Measurements from ENCODE around the gene STAT4.

Gene STAT4

DNA sequence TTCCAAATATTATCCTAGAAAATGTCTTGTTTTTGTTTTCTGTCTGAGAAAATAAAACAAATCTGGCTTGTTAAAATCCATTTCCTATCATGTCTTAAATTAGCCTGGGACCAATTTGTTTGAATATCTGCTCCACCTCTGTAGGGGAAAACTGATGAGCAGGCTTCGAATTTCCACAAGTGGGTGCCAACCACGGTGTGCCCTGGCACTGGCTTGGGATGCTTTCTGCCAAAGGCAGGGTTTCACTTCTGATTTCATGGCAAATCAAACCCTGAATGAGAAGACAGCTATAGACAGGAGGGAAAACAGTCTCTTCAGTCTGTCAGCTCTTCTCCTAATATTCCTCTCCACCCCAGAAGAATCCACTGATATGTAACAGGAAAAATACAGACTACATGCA is 33.7 kb upstream of the STAT4 start:
- Histone ChIP-seq H3K4me3 (ENCODE audit: low read length) (no peak overlapping the region), H3K9me3 (ENCODE audit: control insufficient read depth, insufficient read depth, low read length) (no peaks in the 10 kb centered on the region), H3K27ac (ENCODE audit: low read length) (no peak overlapping the region), H3K4me1 (ENCODE audit: control insufficient read depth, insufficient read depth, low read length) (no peaks in the 10 kb centered on the region), H3K27me3 (ENCODE audit: control insufficient read depth, insufficient read depth, low read length) (no peaks in the 10 kb centered on the region), H3K36me3 (ENCODE audit: control insufficient read depth, insufficient read depth, low read length) (no peaks in the 10 kb centered on the region)
- no CpG with 5 or more reads among the region's 2 CpGs for WGBS (ENCODE audit: insufficient coverage, insufficient read length)
- no peak for DNase-seq (ENCODE audit: low read depth, low spot score)

DNA sequence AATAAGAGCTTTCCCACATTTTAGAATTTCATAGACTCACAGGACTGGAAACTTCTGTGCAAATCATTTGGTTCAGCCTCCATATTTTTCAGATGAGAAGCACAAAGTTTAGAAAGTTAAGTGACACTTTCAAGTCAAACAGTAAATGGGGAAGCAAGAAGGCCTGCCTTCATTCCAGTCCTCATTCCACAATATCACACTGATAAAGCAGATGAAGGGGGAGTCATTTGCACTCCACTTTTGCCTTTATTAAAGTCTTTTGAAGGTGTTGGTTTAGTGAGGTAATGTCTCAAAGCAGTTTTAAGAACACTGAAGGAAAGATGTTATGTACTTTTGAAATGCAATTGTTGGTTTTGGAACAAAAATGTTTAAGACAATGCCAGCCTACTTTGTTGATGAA is 32.7 kb upstream of the STAT4 start:
- DNase-seq (ENCODE audit: low read depth, low spot score), result no peak
- no peak overlapping the region for H3K4me3 ChIP-seq (ENCODE audit: low read length)
- no peaks in the 10 kb centered on the region for H3K36me3 ChIP-seq (ENCODE audit: control insufficient read depth, insufficient read depth, low read length)
- H3K27ac ChIP-seq (ENCODE audit: low read length), result no peak overlapping the region
- no peaks in the 10 kb centered on the region for H3K27me3 ChIP-seq (ENCODE audit: control insufficient read depth, insufficient read depth, low read length)
- H3K4me1 ChIP-seq (ENCODE audit: control insufficient read depth, insufficient read depth, low read length), result no peaks in the 10 kb centered on the region
- H3K9me3 ChIP-seq (ENCODE audit: control insufficient read depth, insufficient read depth, low read length), result no peaks in the 10 kb centered on the region

DNA sequence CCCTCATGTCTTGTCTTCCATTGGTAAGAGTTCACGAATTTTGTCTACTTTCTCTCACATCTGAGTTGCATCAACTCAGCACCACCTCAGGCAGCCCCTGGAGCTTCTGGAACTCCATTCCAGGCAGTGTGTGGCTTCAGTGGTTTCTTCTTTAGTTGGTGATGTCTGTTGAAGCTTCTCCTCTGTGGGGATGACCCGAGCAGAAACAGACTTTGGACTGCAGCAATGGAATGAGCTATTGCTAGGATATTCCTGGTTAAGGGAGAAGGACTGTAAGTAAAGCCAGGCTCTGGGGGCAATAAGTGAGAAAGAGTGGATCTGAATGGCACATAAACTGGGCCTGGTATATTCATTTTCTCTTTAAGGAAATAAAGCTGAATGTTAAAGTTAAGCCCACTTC is 32.3 kb upstream of the STAT4 start:
- no peaks in the 10 kb centered on the region for H3K9me3 ChIP-seq (ENCODE audit: control insufficient read depth, insufficient read depth, low read length)
- H3K36me3 ChIP-seq (ENCODE audit: control insufficient read depth, insufficient read depth, low read length), result no peaks in the 10 kb centered on the region
- WGBS (ENCODE audit: insufficient coverage, insufficient read length), result no CpG with 5 or more reads among the region's 2 CpGs
- no peaks in the 10 kb centered on the region for H3K27me3 ChIP-seq (ENCODE audit: control insufficient read depth, insufficient read depth, low read length)
- no peak for DNase-seq (ENCODE audit: low read depth, low spot score)
- H3K4me3 ChIP-seq (ENCODE audit: low read length), result no peak overlapping the region
- no peaks in the 10 kb centered on the region for H3K4me1 ChIP-seq (ENCODE audit: control insufficient read depth, insufficient read depth, low read length)
- H3K27ac ChIP-seq (ENCODE audit: low read length), result no peak overlapping the region

DNA sequence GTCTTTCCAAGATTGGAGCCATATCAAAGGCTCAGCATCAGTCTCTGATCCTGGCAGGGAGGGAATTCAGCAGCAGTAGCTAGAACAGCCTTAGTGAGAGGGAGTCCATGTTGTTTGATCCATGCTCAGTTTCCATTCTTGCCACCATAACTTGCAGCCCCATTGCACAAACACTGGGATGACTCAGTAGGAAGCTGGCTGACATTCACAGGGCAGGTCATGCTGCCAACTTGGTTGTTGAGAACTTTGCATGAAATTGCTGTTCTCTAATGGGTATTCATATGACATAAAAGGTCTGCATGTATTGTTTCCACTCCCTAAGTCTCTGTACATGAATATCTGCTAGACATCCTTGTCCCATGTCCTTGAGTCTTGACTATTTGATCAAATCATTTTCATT is 29.9 kb upstream of the STAT4 start:
- Histone ChIP-seq H3K36me3 (ENCODE audit: control insufficient read depth, insufficient read depth, low read length) (no peaks in the 10 kb centered on the region), H3K27me3 (ENCODE audit: control insufficient read depth, insufficient read depth, low read length) (no peaks in the 10 kb centered on the region), H3K27ac (ENCODE audit: low read length) (no peak overlapping the region), H3K9me3 (ENCODE audit: control insufficient read depth, insufficient read depth, low read length) (no peaks in the 10 kb centered on the region), H3K4me3 (ENCODE audit: low read length) (no peak overlapping the region), H3K4me1 (ENCODE audit: control insufficient read depth, insufficient read depth, low read length) (no peaks in the 10 kb centered on the region)
- DNase-seq (ENCODE audit: low read depth, low spot score), result no peak

DNA sequence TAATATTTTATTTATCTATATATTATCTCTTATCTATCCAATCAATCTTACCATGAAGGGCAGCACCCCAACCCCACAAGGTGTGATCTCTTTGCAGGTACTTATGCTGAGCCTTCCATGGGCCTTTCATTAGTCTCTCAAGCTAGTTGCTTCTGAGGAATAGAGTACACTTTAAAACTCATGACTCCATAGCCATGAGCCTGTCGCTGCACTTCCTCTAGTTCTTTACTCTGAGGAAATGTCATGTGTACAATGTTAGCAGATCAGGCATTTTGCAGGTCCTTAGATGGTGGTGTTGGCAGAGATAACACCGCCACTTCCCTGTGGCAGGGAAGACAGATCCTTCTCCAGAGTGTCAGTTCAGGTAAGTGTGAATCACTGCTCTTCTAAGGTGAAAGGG is 29.5 kb upstream of the STAT4 start:
- no CpG with 5 or more reads among the region's 2 CpGs for WGBS (ENCODE audit: insufficient coverage, insufficient read length)
- Histone ChIP-seq H3K4me1 (ENCODE audit: control insufficient read depth, insufficient read depth, low read length) (no peaks in the 10 kb centered on the region), H3K36me3 (ENCODE audit: control insufficient read depth, insufficient read depth, low read length) (no peaks in the 10 kb centered on the region), H3K27me3 (ENCODE audit: control insufficient read depth, insufficient read depth, low read length) (no peaks in the 10 kb centered on the region), H3K4me3 (ENCODE audit: low read length) (no peak overlapping the region), H3K9me3 (ENCODE audit: control insufficient read depth, insufficient read depth, low read length) (no peaks in the 10 kb centered on the region), H3K27ac (ENCODE audit: low read length) (no peak overlapping the region)
- DNase-seq (ENCODE audit: low read depth, low spot score), result no peak

DNA sequence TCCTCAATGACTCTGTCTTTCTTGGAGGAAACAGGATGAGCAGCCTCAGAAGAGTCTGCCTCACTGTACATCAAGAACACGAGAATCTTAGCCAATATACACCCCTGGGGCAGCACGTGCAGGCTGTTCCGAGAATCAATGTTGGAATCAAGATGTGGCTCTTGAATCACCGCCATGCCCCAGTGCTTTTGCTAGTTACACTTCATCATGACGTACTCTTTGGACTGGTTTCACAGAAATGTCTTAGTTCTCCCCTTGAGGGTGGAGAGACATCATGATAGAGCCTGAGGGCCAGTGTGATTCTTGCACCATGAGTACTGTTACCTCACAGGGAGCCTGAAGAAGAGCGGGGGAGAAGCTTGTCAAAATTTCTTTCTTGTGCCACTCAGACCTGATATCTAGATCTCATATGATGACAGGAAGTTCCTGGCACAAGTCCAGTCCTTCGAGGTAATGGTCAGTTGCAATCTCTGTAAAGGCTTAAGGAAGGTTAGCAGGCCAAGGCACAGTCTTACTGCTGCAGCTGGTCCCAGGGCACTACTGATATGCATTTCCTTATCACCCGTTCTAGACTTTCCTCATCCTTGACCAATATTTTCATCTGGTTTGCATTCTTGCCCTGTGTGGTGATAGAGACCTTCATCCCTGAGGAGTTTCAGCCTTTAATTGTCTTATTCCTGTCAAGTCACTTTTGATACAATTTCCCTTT is 28.2 kb upstream of the STAT4 start:
- no peaks in the 10 kb centered on the region for H3K36me3 ChIP-seq (ENCODE audit: control insufficient read depth, insufficient read depth, low read length)
- no CpG with 5 or more reads among the region's 8 CpGs for WGBS (ENCODE audit: insufficient coverage, insufficient read length)
- H3K4me1 ChIP-seq (ENCODE audit: control insufficient read depth, insufficient read depth, low read length), result peaks cover 1% of the 10 kb centered on the region; the same call in 1 of the 2 replicates
- H3K9me3 ChIP-seq (ENCODE audit: control insufficient read depth, insufficient read depth, low read length), result no peaks in the 10 kb centered on the region
- H3K27me3 ChIP-seq (ENCODE audit: control insufficient read depth, insufficient read depth, low read length), result no peaks in the 10 kb centered on the region
- DNase-seq (ENCODE audit: low read depth, low spot score), result no peak
- H3K4me3 ChIP-seq (ENCODE audit: low read length), result no peak overlapping the region
- H3K27ac ChIP-seq (ENCODE audit: low read length), result no peak overlapping the region

DNA sequence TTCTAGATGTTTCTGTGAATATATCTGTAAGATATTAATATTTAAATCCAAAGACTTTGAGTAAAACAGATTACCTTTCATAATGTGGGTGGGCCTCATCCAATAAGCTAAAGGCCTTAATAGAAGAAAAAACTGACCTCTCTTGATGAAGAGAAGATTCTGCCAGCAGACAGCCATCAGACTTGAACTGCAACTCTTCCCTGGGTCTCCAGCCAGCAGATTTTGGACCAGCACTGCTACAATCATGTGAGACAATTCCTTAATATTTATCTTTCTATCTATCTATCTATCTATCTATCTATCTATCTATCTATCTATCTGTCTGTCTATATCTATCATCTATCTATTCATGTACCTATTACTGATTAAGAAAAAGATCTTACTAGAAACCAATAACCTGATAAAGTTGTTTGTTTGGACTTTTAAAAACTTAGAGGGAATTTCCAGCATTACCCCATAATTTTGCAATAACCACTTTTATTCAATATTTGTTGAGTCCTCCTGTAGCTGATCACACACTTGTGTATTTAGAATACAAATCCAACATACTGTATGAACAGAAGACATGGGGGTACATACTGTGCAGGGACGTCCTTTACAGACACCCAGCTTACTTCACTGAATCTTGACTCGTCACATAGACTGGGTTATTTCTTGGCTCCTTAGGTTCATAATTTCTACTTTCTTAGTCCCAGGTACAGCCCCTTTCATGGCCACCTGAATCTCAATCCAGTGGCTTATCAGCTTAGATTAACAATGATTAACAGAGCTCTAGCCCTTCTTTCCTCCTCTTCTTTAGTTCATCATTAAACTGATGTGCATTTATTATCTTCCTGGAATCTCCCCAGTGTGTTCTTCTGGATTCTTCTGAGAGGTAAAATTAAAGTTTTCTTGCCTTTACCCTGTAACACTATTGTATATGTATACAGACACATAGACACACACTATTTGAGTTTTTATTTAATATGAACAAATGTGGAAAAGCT is 27.2 kb upstream of the STAT4 start:
- no peak for DNase-seq (ENCODE audit: low read depth, low spot score)
- no peaks in the 10 kb centered on the region for H3K36me3 ChIP-seq (ENCODE audit: control insufficient read depth, insufficient read depth, low read length)
- no peak overlapping the region for H3K4me3 ChIP-seq (ENCODE audit: low read length)
- H3K27ac ChIP-seq (ENCODE audit: low read length), result no peak overlapping the region
- H3K27me3 ChIP-seq (ENCODE audit: control insufficient read depth, insufficient read depth, low read length), result no peaks in the 10 kb centered on the region
- H3K9me3 ChIP-seq (ENCODE audit: control insufficient read depth, insufficient read depth, low read length), result no peaks in the 10 kb centered on the region
- no CpG with 5 or more reads among the region's 2 CpGs for WGBS (ENCODE audit: insufficient coverage, insufficient read length)
- peaks cover 1% of the 10 kb centered on the region; the same call in 1 of the 2 replicates for H3K4me1 ChIP-seq (ENCODE audit: control insufficient read depth, insufficient read depth, low read length)

DNA sequence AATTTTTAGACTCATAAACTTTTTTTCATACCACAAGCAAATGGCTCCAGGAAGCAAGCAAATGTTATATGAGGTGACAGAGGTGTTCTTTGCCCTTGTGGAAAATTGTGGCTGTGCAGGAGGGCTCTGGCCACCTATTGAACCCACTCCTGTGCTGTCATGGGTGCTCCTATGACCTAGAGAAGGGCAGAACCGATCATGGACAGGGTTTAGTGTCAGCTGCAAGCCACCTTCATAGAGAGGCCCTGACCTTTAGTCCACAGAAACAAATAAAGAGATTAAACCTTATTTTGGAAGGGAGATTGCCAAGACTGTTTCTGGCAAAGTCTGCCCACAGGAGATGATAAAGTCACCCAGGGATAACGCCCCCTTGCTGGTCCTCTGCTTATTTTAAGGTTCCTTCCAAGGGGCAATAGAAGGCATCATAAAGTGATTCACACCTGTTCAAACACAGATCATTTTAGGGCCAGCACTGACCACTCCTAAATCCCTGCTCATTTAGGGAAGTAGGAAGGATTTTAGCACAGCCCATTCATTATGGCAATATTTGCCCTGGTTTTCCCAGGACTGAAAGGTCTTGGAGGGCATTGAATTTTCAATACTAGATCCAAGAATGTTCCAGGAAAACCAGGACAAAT is 26.1 kb upstream of the STAT4 start:
- H3K4me1 ChIP-seq (ENCODE audit: control insufficient read depth, insufficient read depth, low read length), result peaks cover 1% of the 10 kb centered on the region; the same call in 1 of the 2 replicates
- H3K27ac ChIP-seq (ENCODE audit: low read length), result no peak overlapping the region
- DNase-seq (ENCODE audit: low read depth, low spot score), result no peak
- H3K36me3 ChIP-seq (ENCODE audit: control insufficient read depth, insufficient read depth, low read length), result no peaks in the 10 kb centered on the region
- H3K27me3 ChIP-seq (ENCODE audit: control insufficient read depth, insufficient read depth, low read length), result no peaks in the 10 kb centered on the region
- no peak overlapping the region for H3K4me3 ChIP-seq (ENCODE audit: low read length)
- no CpG with 5 or more reads among the region's 2 CpGs for WGBS (ENCODE audit: insufficient coverage, insufficient read length)
- H3K9me3 ChIP-seq (ENCODE audit: control insufficient read depth, insufficient read depth, low read length), result no peaks in the 10 kb centered on the region

DNA sequence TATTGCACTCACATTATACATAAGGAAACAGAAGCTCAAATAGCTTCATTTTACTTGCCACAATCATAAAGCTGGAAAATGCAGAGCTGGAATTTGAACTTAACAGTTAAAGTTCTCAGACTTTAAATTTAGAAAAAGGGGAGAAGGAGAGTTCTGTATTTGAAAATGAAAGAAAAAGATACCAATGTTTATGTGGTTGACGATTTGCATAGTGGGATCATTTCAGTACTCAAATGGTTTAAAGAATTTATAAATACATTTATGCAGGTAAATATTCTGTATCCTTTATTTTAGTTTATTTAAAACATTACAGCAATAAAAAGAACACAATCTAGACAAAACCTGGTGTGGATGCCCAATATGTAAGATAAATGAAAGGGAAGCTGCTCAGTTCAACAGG is 25.5 kb upstream of the STAT4 start:
- no peak for DNase-seq (ENCODE audit: low read depth, low spot score)
- Histone ChIP-seq H3K9me3 (ENCODE audit: control insufficient read depth, insufficient read depth, low read length) (no peaks in the 10 kb centered on the region), H3K4me1 (ENCODE audit: control insufficient read depth, insufficient read depth, low read length) (peaks cover 1% of the 10 kb centered on the region; the same call in 1 of the 2 replicates), H3K4me3 (ENCODE audit: low read length) (no peak overlapping the region), H3K27ac (ENCODE audit: low read length) (no peak overlapping the region), H3K36me3 (ENCODE audit: control insufficient read depth, insufficient read depth, low read length) (no peaks in the 10 kb centered on the region), H3K27me3 (ENCODE audit: control insufficient read depth, insufficient read depth, low read length) (no peaks in the 10 kb centered on the region)
- WGBS (ENCODE audit: insufficient coverage, insufficient read length), result no CpG with 5 or more reads among the region's 1 CpG

DNA sequence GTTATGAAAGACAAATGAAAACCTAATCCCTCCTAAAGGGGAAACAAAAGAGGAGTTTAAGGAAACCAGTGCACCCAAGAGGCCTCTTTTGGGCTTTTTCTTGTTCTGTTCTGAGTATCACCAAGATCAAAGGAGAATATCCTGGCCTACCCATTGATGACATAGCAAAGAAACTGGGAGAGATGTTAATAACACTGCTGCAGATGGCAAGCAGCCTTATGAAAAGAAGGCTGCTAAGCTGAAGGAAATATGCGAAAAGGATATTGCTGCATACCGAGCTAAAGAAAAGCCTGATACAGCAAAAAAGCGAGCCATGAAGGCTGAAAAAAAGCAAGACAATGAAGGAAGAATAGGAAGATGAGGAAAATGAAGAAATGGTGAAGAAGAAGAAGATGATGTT is 23.6 kb upstream of the STAT4 start:
- no peak for DNase-seq (ENCODE audit: low read depth, low spot score)
- Histone ChIP-seq H3K9me3 (ENCODE audit: control insufficient read depth, insufficient read depth, low read length) (no peaks in the 10 kb centered on the region), H3K27ac (ENCODE audit: low read length) (no peak overlapping the region), H3K36me3 (ENCODE audit: control insufficient read depth, insufficient read depth, low read length) (no peaks in the 10 kb centered on the region), H3K27me3 (ENCODE audit: control insufficient read depth, insufficient read depth, low read length) (no peaks in the 10 kb centered on the region), H3K4me3 (ENCODE audit: low read length) (no peak overlapping the region), H3K4me1 (ENCODE audit: control insufficient read depth, insufficient read depth, low read length) (peaks cover 1% of the 10 kb centered on the region; the same call in 1 of the 2 replicates)
- WGBS (ENCODE audit: insufficient coverage, insufficient read length), result no CpG with 5 or more reads among the region's 3 CpGs

Data from iPS DF 6.9 (cell line).